Neural cell (in vitro differentiated cells): ENCODE measurements around the gene RAD51B.

Source experiments
- CTCF ChIP-seq: fragments of 450-650 bp; IDR thresholded peaks from 2 replicates; pipeline ENCODE4 v1.5.1; 2014; ENCODE audit warnings: antibody characterized with exemption, mild to moderate bottlenecking, moderate library complexity; ENCODE audit not compliant: poor library complexity, severe bottlenecking
- EP300 ChIP-seq: fragments of 450-650 bp; conservative IDR thresholded peaks from 2 replicates; pipeline ENCODE4 v1.6.1; 2014; ENCODE audit warnings: antibody characterized with exemption, mild to moderate bottlenecking, moderate library complexity; ENCODE audit not compliant: poor library complexity, severe bottlenecking
- EZH2 ChIP-seq: fragments of 200-600, 300-800 bp; shearing (Covaris generic), sonication (generic); IDR thresholded peaks from 2 replicates; pipeline ENCODE4 v1.6.1; 2014; ENCODE audit warnings: antibody characterized with exemption, low read length, borderline replicate concordance, mild to moderate bottlenecking; ENCODE audit not compliant: insufficient read depth, poor library complexity, severe bottlenecking
- POLR2AphosphoS5 ChIP-seq: IDR thresholded peaks from 2 replicates; pipeline ENCODE4 v1.6.1; 2012
- RAD21 ChIP-seq: fragments of 450-650 bp; conservative IDR thresholded peaks from 2 replicates; pipeline ENCODE4 v1.6.1; 2014; ENCODE audit warnings: antibody characterized with exemption, mild to moderate bottlenecking, moderate library complexity
- SMC3 ChIP-seq: fragments of 450-650 bp; conservative IDR thresholded peaks from 2 replicates; pipeline ENCODE4 v1.6.1; 2014; ENCODE audit warnings: antibody characterized with exemption, mild to moderate bottlenecking, moderate library complexity; ENCODE audit not compliant: poor library complexity
- TAF1 ChIP-seq: IDR thresholded peaks from 2 replicates; pipeline ENCODE4 v1.6.1; 2012; ENCODE audit warnings: low read depth

- TF ChIP-seq EZH2 = no peak
- TF ChIP-seq POLR2AphosphoS5 = no peak
- no peak for TF ChIP-seq CTCF
- no peak for TF ChIP-seq RAD21
- no peak for TF ChIP-seq TAF1
- TF ChIP-seq EP300 = no peak
- TF ChIP-seq SMC3 = no peak
Observed at GRCh38 chr14:68547305-68548193, 728.0 kb downstream of the RAD51B start.
